HepG2 (cell line): Measurements from ENCODE around the gene JTB. TPM values are rescaled to one million over a fixed set of nuclear protein-coding genes. Genes with fewer than 3 reads are reported as not detected.

ENCODE experiments used
- EHMT2 ChIP-seq: fragments of 200-600 bp; sonication (generic); IDR thresholded peaks from 2 replicates; pipeline ENCODE4 v1.7.0; 2017; ENCODE audit warnings: antibody characterized with exemption, low read depth, low read length, borderline replicate concordance
- KAT7 ChIP-seq: IDR thresholded peaks from 2 replicates; pipeline ENCODE4 v1.6.1; 2018; ENCODE audit warnings: borderline replicate concordance, missing compliant biosample characterization
- POLR2G ChIP-seq: fragments of 200-400 bp; formaldehyde crosslinking; IDR thresholded peaks from 2 replicates; pipeline ENCODE4 v1.6.1; 2018; ENCODE audit warnings: mild to moderate bottlenecking, low read depth, low read length, moderate library complexity
- RBAK ChIP-seq: sonication (generic); formaldehyde crosslinking; IDR thresholded peaks from 2 replicates; pipeline ENCODE4 v1.5.1; 2020; ENCODE audit warnings: mild to moderate bottlenecking, missing genetic modification reagents
- RXRA ChIP-seq: sonication (generic); formaldehyde crosslinking; IDR thresholded peaks from 2 replicates; pipeline ENCODE4 v1.5.1; 2020; ENCODE audit warnings: missing genetic modification reagents
- U2AF1 ChIP-seq: fragments of 200-400 bp; formaldehyde crosslinking; optimal IDR thresholded peaks from 2 replicates; pipeline ENCODE3; 2017; ENCODE audit warnings: mild to moderate bottlenecking, low read depth, low read length
- YY1 ChIP-seq: IDR thresholded peaks from 2 replicates; pipeline ENCODE4 v1.6.1; 2011; ENCODE audit warnings: low read length, low read depth, moderate library complexity, mild to moderate bottlenecking; ENCODE audit not compliant: insufficient read depth, insufficient replicate concordance
- ZNF225 ChIP-seq: sonication (generic); formaldehyde crosslinking; IDR thresholded peaks from 2 replicates; pipeline ENCODE4 v1.4.0; 2020; ENCODE audit warnings: mild to moderate bottlenecking, missing genetic modification reagents
- ZNF367 ChIP-seq: sonication (generic); formaldehyde crosslinking; IDR thresholded peaks from 2 replicates; pipeline ENCODE4 v1.4.0; 2020; ENCODE audit warnings: missing genetic modification reagents, borderline replicate concordance
- ZNF44 ChIP-seq: sonication (generic); formaldehyde crosslinking; IDR thresholded peaks from 2 replicates; pipeline ENCODE4 v1.5.1; 2020; ENCODE audit warnings: mild to moderate bottlenecking, missing genetic modification reagents
- ZNF446 ChIP-seq: sonication (generic); formaldehyde crosslinking; IDR thresholded peaks from 2 replicates; pipeline ENCODE4 v1.5.0; 2020; ENCODE audit warnings: mild to moderate bottlenecking, missing genetic modification reagents
- ZNF550 ChIP-seq: sonication (generic); formaldehyde crosslinking; IDR thresholded peaks from 2 replicates; pipeline ENCODE4 v1.4.0; 2020; ENCODE audit warnings: mild to moderate bottlenecking, missing genetic modification reagents, borderline replicate concordance
- ZNF562 ChIP-seq: sonication (generic); formaldehyde crosslinking; IDR thresholded peaks from 2 replicates; pipeline ENCODE4 v1.8.0; 2022; ENCODE audit warnings: missing genetic modification reagents, borderline replicate concordance
- polyA plus RNA-seq, 8 experiments: library from polyadenylated mRNA; depleted of rRNA in 3 of 8; stranded (reverse) in 7 of 8; unstranded in 1 of 8; fragments of >200 nt; fragmentation: Illumina TruSeq in 4 of 8; extraction: Trizol in 4 of 8; gene quantifications; 2 replicates each; pipeline versions ENCODE4 v1.2.1 to v1.2.3, GENCODE V29; 2011 to 2016; ENCODE audit warnings: low read depth in 4 of 8, missing spikeins in 1 of 8, mixed read lengths in 1 of 8; ENCODE audit not compliant: insufficient read depth in 1 of 8
- total RNA-seq, 5 experiments: library from RNA; depleted of rRNA; stranded (reverse); fragments of >200 nt; fragmentation: Illumina TruSeq; extraction: Trizol; gene quantifications; 2 replicates each; pipeline ENCODE4 v1.2.3, GENCODE V29; 2016; ENCODE audit warnings: low read depth in 1 of 5
- TF ChIP-seq, protein P1 (sequence below): sonication (generic); formaldehyde crosslinking; IDR thresholded peaks from 2 replicates; pipeline ENCODE4 v1.4.0; 2020; ENCODE audit warnings: missing genetic modification reagents, mild to moderate bottlenecking, borderline replicate concordance
- TF ChIP-seq, protein P2 (sequence below), 2 experiments: sonication (generic) in 1 of 2; formaldehyde crosslinking in 1 of 2; IDR thresholded peaks; 2 replicates each; pipeline versions ENCODE4 v1.5.1 to v1.6.1; 2011 to 2020; ENCODE audit warnings: borderline replicate concordance in 1 of 2, low read depth in 1 of 2, low read length in 1 of 2, mild to moderate bottlenecking in 1 of 2, missing genetic modification reagents in 1 of 2, moderate library complexity in 1 of 2
- TF ChIP-seq, protein P3 (sequence below): sonication (generic); formaldehyde crosslinking; IDR thresholded peaks from 2 replicates; pipeline ENCODE4 v1.4.0; 2020; ENCODE audit warnings: missing genetic modification reagents, borderline replicate concordance
- TF ChIP-seq, protein P4 (sequence below): sonication (generic); formaldehyde crosslinking; IDR thresholded peaks from 2 replicates; pipeline ENCODE4 v1.4.0; 2020; ENCODE audit warnings: missing genetic modification reagents, borderline replicate concordance

The JTB gene
- total and polyA plus RNA-seq, 2 of the 13 experiments (the other 11 are each of a cell fraction or from before 2014, with no cell fraction given): 96.7 to 99.2 TPM

DNA sequence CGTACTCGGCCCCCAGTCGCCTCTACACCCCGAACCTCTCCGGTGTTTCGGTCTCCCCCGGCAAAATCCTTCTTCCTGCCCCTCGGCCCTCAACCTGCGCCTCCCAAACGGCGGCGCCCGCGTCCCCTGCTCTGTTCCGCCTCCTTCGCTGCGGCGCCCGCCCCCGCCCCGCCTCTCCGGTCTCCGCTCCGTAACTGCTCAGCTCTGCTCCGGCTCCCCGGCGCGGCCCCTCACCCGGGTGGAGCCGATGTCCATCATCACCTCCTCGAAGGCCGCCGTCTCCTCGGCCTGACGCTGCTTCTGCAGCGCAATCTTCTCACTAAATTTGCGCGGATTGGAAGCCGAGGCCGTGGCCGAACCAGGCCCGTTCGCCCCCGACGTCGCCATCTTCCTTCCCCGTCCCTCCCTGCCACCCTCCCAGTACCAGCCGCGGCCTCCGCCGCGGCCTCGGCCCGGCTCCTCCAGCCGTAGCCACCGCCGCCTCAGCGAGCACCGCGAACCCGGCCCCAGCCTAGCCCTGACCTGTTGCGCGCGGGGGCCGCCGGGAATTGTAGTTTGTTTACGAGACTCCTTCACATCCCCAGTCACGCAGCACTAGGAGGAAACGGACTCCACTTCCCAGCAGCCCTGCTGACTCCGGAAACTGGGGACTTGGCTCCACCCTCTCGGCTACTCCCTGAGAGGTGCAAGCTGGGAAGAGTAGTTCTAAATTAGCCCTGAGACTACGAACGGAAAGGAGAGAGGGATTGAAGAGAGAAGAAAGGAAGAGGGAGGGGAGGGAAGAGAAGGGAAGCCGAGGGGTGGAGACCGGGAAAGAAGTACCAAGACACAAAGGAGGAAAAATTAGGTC is 19.1 kb downstream of the JTB start, which contains the start of gene CRTC2 (continued):
- TF ChIP-seq RBAK (CRISPR knock-in tag) (no peak), U2AF1 (no peak), ZNF550 (CRISPR knock-in tag) (no peak), EHMT2 (no peak), YY1 (peak; percentile 82), ZNF446 (no peak), ZNF225 (CRISPR knock-in tag) (no peak), ZNF44 (CRISPR knock-in tag) (no peak), KAT7 (CRISPR knock-in tag) (peak; percentile 86; the same call in 1 of the 2 replicates), ZNF562 (CRISPR knock-in tag) (no peak), ZNF367 (no peak), POLR2G (peak; percentile 86), RXRA (CRISPR knock-in tag) (no peak)
- TF ChIP-seq, protein P1, sequence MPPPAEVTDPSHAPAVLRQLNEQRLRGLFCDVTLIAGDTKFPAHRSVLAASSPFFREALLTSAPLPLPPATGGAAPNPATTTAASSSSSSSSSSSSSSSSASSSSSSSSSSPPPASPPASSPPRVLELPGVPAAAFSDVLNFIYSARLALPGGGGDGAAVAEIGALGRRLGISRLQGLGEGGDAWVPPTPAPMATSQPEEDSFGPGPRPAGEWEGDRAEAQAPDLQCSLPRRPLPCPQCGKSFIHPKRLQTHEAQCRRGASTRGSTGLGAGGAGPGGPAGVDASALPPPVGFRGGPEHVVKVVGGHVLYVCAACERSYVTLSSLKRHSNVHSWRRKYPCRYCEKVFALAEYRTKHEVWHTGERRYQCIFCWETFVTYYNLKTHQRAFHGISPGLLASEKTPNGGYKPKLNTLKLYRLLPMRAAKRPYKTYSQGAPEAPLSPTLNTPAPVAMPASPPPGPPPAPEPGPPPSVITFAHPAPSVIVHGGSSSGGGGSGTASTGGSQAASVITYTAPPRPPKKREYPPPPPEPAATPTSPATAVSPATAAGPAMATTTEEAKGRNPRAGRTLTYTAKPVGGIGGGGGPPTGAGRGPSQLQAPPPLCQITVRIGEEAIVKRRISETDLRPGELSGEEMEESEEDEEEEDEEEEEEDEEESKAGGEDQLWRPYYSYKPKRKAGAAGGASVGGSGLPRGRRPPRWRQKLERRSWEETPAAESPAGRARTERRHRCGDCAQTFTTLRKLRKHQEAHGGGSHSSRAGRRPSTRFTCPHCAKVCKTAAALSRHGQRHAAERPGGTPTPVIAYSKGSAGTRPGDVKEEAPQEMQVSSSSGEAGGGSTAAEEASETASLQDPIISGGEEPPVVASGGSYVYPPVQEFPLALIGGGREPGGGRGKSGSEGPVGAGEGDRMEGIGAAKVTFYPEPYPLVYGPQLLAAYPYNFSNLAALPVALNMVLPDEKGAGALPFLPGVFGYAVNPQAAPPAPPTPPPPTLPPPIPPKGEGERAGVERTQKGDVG (CRISPR knock-in tag): no peak
- TF ChIP-seq, protein P2, sequence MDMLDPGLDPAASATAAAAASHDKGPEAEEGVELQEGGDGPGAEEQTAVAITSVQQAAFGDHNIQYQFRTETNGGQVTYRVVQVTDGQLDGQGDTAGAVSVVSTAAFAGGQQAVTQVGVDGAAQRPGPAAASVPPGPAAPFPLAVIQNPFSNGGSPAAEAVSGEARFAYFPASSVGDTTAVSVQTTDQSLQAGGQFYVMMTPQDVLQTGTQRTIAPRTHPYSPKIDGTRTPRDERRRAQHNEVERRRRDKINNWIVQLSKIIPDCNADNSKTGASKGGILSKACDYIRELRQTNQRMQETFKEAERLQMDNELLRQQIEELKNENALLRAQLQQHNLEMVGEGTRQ (IDR thresholded peaks at IDR 0.05; ENCODE audit: low read depth, low read length): no peak
- TF ChIP-seq, protein P2 (CRISPR knock-in tag; IDR thresholded peaks at IDR 0.05; ENCODE audit: borderline replicate concordance): no peak
- TF ChIP-seq, protein P3, sequence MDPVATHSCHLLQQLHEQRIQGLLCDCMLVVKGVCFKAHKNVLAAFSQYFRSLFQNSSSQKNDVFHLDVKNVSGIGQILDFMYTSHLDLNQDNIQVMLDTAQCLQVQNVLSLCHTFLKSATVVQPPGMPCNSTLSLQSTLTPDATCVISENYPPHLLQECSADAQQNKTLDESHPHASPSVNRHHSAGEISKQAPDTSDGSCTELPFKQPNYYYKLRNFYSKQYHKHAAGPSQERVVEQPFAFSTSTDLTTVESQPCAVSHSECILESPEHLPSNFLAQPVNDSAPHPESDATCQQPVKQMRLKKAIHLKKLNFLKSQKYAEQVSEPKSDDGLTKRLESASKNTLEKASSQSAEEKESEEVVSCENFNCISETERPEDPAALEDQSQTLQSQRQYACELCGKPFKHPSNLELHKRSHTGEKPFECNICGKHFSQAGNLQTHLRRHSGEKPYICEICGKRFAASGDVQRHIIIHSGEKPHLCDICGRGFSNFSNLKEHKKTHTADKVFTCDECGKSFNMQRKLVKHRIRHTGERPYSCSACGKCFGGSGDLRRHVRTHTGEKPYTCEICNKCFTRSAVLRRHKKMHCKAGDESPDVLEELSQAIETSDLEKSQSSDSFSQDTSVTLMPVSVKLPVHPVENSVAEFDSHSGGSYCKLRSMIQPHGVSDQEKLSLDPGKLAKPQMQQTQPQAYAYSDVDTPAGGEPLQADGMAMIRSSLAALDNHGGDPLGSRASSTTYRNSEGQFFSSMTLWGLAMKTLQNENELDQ (CRISPR knock-in tag): no peak
- TF ChIP-seq, protein P4, sequence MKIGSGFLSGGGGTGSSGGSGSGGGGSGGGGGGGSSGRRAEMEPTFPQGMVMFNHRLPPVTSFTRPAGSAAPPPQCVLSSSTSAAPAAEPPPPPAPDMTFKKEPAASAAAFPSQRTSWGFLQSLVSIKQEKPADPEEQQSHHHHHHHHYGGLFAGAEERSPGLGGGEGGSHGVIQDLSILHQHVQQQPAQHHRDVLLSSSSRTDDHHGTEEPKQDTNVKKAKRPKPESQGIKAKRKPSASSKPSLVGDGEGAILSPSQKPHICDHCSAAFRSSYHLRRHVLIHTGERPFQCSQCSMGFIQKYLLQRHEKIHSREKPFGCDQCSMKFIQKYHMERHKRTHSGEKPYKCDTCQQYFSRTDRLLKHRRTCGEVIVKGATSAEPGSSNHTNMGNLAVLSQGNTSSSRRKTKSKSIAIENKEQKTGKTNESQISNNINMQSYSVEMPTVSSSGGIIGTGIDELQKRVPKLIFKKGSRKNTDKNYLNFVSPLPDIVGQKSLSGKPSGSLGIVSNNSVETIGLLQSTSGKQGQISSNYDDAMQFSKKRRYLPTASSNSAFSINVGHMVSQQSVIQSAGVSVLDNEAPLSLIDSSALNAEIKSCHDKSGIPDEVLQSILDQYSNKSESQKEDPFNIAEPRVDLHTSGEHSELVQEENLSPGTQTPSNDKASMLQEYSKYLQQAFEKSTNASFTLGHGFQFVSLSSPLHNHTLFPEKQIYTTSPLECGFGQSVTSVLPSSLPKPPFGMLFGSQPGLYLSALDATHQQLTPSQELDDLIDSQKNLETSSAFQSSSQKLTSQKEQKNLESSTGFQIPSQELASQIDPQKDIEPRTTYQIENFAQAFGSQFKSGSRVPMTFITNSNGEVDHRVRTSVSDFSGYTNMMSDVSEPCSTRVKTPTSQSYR (CRISPR knock-in tag): no peak
